ENCODE data around the gene BCAM. TPM values are rescaled to one million over a fixed set of nuclear protein-coding genes. Genes with fewer than 3 reads are reported as not detected.

BCAM gene
- polyA plus RNA-seq, 1 donor from 2014 or later = 0.54 TPM

DNA sequence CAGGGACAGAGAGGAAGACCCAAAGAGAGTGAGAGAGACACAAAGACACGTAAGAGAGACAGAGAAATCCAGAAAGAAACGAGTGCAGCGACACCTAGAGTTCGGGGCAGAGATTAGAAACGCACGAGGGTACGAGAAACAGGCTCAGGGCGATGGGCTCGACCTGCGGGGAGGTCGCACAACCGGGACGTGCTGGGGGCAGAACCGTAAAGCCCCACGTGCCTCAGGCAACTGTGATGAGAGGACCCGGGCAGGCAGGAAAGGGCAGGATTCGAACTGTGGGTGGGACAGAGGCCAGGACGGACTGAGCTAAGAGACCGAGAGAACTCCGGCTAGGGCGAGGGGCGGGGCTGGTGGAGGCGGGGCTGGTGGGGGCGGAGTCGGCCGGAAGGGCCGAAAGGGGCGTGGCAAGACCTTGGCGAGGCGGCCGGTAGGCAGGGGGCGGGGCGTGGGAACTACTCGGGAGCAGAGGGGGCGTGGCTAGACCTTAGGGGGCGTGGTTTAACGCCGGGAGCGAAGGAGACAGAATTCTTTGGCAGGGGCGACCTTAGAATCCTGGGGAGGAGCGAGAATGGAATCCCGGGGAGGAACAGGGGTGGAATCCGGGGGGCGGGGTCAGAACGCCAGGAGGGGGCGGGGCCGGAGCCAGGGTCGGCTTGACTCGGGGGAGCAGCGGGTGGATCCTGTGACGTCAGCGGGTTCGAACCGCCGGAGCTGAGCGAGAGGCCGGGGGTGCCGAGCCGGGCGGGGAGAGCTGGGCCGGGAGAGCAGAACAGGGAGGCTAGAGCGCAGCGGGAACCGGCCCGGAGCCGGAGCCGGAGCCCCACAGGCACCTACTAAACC, 36.9 kb downstream of the BCAM start, which contains the start of gene NECTIN2:
Gene NECTIN2, plus strand, starts transcription at position 686 of the 843 bp plus-strand sequence. CDS start 229 bp downstream, outside the sequence.
- TF ChIP-seq EP300 (conservative IDR thresholded peaks at IDR 0.05; ENCODE audit: poor library complexity, severe bottlenecking) (peak; percentile 9), EZH2 (IDR thresholded peaks at IDR 0.05; ENCODE audit: borderline replicate concordance, insufficient read depth, low read length, poor library complexity, severe bottlenecking) (no peak), SMC3 (conservative IDR thresholded peaks at IDR 0.05; ENCODE audit: poor library complexity) (peak; percentile 66), POLR2AphosphoS5 (IDR thresholded peaks at IDR 0.05) (peak; percentile 90), RAD21 (conservative IDR thresholded peaks at IDR 0.05) (peak; percentile 65), MXI1 (conservative IDR thresholded peaks at IDR 0.05; ENCODE audit: poor library complexity, severe bottlenecking) (peak; percentile 32)
- TF ChIP-seq, protein P1, sequence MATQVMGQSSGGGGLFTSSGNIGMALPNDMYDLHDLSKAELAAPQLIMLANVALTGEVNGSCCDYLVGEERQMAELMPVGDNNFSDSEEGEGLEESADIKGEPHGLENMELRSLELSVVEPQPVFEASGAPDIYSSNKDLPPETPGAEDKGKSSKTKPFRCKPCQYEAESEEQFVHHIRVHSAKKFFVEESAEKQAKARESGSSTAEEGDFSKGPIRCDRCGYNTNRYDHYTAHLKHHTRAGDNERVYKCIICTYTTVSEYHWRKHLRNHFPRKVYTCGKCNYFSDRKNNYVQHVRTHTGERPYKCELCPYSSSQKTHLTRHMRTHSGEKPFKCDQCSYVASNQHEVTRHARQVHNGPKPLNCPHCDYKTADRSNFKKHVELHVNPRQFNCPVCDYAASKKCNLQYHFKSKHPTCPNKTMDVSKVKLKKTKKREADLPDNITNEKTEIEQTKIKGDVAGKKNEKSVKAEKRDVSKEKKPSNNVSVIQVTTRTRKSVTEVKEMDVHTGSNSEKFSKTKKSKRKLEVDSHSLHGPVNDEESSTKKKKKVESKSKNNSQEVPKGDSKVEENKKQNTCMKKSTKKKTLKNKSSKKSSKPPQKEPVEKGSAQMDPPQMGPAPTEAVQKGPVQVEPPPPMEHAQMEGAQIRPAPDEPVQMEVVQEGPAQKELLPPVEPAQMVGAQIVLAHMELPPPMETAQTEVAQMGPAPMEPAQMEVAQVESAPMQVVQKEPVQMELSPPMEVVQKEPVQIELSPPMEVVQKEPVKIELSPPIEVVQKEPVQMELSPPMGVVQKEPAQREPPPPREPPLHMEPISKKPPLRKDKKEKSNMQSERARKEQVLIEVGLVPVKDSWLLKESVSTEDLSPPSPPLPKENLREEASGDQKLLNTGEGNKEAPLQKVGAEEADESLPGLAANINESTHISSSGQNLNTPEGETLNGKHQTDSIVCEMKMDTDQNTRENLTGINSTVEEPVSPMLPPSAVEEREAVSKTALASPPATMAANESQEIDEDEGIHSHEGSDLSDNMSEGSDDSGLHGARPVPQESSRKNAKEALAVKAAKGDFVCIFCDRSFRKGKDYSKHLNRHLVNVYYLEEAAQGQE (IDR thresholded peaks at IDR 0.05; ENCODE audit: borderline replicate concordance) = no peak
- TF ChIP-seq, protein P2, sequence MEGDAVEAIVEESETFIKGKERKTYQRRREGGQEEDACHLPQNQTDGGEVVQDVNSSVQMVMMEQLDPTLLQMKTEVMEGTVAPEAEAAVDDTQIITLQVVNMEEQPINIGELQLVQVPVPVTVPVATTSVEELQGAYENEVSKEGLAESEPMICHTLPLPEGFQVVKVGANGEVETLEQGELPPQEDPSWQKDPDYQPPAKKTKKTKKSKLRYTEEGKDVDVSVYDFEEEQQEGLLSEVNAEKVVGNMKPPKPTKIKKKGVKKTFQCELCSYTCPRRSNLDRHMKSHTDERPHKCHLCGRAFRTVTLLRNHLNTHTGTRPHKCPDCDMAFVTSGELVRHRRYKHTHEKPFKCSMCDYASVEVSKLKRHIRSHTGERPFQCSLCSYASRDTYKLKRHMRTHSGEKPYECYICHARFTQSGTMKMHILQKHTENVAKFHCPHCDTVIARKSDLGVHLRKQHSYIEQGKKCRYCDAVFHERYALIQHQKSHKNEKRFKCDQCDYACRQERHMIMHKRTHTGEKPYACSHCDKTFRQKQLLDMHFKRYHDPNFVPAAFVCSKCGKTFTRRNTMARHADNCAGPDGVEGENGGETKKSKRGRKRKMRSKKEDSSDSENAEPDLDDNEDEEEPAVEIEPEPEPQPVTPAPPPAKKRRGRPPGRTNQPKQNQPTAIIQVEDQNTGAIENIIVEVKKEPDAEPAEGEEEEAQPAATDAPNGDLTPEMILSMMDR (IDR thresholded peaks at IDR 0.05; ENCODE audit: poor library complexity, severe bottlenecking) = peak; percentile 90
- Histone ChIP-seq H2AFZ (ENCODE audit: low read depth, low read length) (peak within 1 kb of the TSS; percentile 45), H3K36me3 (ENCODE audit: insufficient read depth, low read length) (no peaks in the 10 kb centered on the region), H3K9me3 (ENCODE audit: low read length) (no peaks in the 10 kb centered on the region), H3K9ac (ENCODE audit: low read length) (peak within 1 kb of the TSS; percentile 95), H3K79me2 (replicated peaks; ENCODE audit: insufficient read depth, low read length) (peaks cover 26% of the 10 kb centered on the region), H3K9me2 (ENCODE audit: insufficient read depth, low read length) (no peaks in the 10 kb centered on the region), H3K27me3 (ENCODE audit: insufficient read depth, low read depth, low read length) (no peaks in the 10 kb centered on the region), H3K4me3 (ENCODE audit: low read length) (peak within 1 kb of the TSS; percentile 94), H4K20me1 (ENCODE audit: insufficient read depth) (no peaks in the 10 kb centered on the region), H3K4me2 (ENCODE audit: low read length) (peak within 1 kb of the TSS; percentile 90), H3F3A (ENCODE audit: insufficient read depth, low read length, poor library complexity, severe bottlenecking) (no peaks in the 10 kb centered on the region), H3K27ac (ENCODE audit: low read length) (peak within 1 kb of the TSS; percentile 63)

DNA sequence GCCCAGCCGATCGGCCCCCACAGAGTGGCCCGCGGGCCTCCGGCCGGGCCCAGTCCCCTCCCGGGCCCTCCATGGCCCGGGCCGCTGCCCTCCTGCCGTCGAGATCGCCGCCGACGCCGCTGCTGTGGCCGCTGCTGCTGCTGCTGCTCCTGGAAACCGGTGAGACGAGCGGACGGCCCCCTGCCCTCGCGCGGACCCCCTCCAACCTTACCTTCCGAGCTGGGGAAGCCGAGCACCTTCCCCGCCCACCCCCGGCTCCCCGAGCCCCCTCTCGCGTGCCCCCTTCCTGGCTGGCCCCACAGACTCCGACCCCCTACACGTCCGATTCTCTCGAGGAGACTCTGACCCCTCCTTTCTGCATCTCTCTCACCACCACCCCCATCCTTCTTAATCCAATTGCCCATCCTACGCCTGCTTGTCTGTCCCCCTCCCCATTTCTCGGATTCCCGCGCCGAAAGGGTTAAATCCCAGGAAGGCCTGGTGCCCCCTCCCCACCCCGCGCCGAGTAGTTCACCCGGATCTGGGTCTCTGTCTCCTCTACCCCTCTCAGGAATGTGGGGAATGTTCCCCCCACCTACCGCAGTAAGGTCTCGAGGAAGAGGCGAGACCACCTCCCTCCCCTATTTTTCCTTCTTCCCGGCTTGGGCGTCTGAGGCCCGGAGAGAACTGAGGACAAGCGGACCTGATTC, 37.7 kb downstream of the BCAM start:
- peak overlapping the region; percentile 94 for H3K4me3 ChIP-seq (ENCODE audit: low read length)
- no peaks in the 10 kb centered on the region for H3K9me2 ChIP-seq (ENCODE audit: insufficient read depth, low read length)
- TF ChIP-seq RAD21 (conservative IDR thresholded peaks at IDR 0.05) (no peak), EP300 (conservative IDR thresholded peaks at IDR 0.05; ENCODE audit: poor library complexity, severe bottlenecking) (no peak), TAF1 (IDR thresholded peaks at IDR 0.05; ENCODE audit: low read depth) (no peak), EZH2 (IDR thresholded peaks at IDR 0.05; ENCODE audit: borderline replicate concordance, insufficient read depth, low read length, poor library complexity, severe bottlenecking) (no peak)
- TF ChIP-seq, protein P2 (IDR thresholded peaks at IDR 0.05; ENCODE audit: poor library complexity, severe bottlenecking) = no peak
- no peaks in the 10 kb centered on the region for H4K20me1 ChIP-seq (ENCODE audit: insufficient read depth)
- H3F3A ChIP-seq (ENCODE audit: insufficient read depth, low read length, poor library complexity, severe bottlenecking) = no peaks in the 10 kb centered on the region
- H3K9ac ChIP-seq (ENCODE audit: low read length) = peak overlapping the region; percentile 95
- H3K9me3 ChIP-seq (ENCODE audit: low read length) = no peaks in the 10 kb centered on the region
- peaks cover 29% of the 10 kb centered on the region for H3K79me2 ChIP-seq (replicated peaks; ENCODE audit: insufficient read depth, low read length)
- no peaks in the 10 kb centered on the region for H3K27me3 ChIP-seq (ENCODE audit: insufficient read depth, low read depth, low read length)
- H2AFZ ChIP-seq (ENCODE audit: low read depth, low read length) = peak overlapping the region; percentile 45
- H3K36me3 ChIP-seq (ENCODE audit: insufficient read depth, low read length) = no peaks in the 10 kb centered on the region
- H3K4me2 ChIP-seq (ENCODE audit: low read length) = peak overlapping the region; percentile 90
- peak overlapping the region; percentile 63 for H3K27ac ChIP-seq (ENCODE audit: low read length)

Data from neural cell (in vitro differentiated cells).